Hematopoietic multipotent progenitor cell (in vitro differentiated cells): ENCODE data around the gene MZB1. TPM values are rescaled to one million over a fixed set of nuclear protein-coding genes. Genes with fewer than 3 reads are reported as not detected.

ENCODE experiments used
- DNase-seq, 3 donors: peaks; one replicate each; pipeline ENCODE4 v3.0.0-alpha.2; 2011 to 2015; ENCODE audit warnings: low read depth in 2 of 3, low spot score in 2 of 3
- total RNA-seq: library from RNA; depleted of rRNA; stranded (reverse); fragments of >200 nt; gene quantifications from one replicate; pipeline ENCODE4 v1.2.3, GENCODE V29; 2012

Gene MZB1
- total RNA-seq: 90.8 TPM

DNA sequence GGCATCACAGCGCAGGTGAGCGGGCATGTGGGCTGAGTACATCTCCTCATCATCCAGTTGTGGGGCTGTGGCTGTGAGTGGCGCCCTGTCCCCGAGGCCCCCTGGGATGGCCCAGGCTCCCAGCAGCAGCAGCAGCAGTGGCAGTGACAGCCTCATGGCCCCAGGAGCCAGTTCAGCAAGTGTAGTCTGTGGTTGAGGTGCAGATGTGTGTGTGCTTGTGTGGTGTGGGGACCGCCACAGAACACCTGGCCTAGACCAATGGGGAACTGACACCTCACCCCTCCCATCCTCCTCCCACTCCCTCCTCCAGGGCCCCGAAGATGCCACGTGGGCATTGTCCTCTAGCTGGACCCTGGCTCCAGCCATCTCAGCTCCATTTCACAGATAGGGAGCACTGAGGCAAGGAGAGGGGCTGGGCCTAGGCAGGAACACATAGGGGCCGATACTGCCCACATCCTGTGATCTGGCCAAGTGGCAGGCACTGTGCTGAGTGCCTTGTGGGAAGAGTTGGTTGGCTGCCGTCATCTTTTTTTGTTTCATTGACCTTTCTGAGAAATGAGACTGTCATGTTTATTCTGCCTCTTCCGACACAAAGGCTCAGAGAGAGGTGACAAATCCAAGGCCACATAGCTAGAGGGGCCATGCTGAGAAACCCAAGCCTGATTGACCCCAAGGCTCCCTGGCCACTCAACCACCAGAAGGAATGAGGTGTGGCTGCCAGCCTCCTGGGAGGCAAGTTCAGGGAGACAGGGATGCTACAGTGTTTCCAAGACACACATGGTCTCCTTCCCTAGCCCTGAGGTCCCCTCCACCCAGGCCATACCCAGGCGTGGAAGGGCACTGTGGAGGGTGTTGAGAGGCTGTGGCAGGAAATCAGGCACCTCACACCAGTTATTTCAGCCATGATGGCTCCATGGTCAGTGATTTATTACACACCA lies at the start of gene MZB1:
TSS of gene MZB1 (minus strand) at position 213 of the 938 bp plus-strand sequence. CDS start at position 156, 57 bp downstream.
- DNase-seq: peak in 2 of 3 donors; percentile 79 to 90

GRCh38 chr5:139439013-139439903 lies 49.5 kb upstream of the MZB1 start, which contains the start of gene DNAJC18:
DNAJC18 (minus strand) TSS chr5:139439525; CDS start chr5:139439445, 80 bp downstream.
- DNase-seq: peak; percentile 65 to 91 (median 88)

DNA sequence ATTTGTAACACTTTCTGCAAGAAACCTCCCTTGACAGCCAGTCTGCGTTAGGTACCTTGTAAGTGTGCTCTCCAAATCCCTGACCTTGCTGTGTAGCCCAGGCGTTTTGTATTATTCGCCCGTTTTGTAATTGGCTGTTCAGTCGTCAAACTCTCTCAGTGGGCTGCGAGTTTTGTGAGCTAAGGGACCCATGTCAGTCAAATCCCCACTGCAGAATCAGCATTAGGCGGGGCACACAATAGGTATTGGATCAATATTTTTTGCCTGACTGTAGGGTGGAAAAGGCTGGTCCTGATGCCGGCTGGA lies 48.9 kb upstream of the MZB1 start:
- no peak for DNase-seq

DNA sequence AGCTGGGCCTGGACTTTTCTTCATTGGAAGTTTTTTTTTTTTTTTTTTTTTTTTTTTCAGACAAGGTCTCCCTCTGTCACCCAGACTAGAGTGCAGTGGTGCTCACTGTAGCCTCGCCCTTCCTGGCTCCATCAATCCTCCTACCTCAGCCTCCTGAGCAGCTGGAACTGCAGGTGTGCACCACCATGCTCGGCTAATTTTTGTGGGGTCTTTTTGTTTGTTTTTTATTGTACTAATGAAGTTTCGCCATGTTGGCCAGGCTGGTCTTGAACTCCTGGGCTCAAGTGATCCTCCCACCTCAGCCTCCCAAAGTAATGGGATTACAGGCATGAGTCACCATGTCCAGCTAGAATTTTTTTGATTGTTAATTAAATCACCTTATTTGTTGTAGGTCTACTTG lies 46.0 kb upstream of the MZB1 start:
- DNase-seq: no peak

- no peak for DNase-seq
Observed at GRCh38 chr5:139431706-139432105, 42.0 kb upstream of the MZB1 start.

GRCh38 chr5:139430015-139430414 lies 40.3 kb upstream of the MZB1 start:
- DNase-seq: no peak

DNA sequence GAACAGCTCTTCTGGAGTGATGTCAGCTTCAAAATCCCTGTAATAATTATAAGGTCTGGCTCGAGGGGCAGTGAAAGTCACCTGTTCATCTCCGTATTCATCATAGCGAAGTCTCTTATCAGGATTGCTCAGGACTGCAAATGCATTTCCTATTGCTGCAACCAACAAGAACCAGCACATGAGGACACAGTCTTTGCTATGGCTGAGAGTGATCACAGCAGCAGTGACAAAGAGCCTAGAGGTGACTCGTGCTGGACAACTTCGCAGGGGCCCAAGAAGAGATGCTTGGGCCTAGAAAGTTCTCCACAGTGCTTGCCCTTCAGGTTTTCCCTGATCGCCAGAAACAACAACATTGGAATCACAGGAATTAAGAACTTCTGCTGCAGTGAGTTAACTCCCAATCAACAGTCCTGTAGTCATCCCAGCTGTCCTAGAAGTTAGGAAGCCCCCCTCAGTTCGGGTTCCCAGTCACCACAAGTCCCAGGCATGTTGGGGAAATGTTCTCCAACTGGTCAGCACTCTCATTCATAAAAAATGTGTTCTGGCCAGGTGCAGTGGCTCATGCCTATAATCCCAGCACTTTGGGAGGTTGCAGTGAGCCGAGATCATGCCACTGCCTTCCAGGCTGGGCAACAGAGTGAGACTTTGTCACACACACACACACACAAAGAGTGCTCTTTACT lies 36.6 kb upstream of the MZB1 start:
- DNase-seq: peak in 1 of 3 donors; percentile 41

GRCh38 chr5:139425497-139425896 lies 35.8 kb upstream of the MZB1 start:
- DNase-seq: no peak

DNA sequence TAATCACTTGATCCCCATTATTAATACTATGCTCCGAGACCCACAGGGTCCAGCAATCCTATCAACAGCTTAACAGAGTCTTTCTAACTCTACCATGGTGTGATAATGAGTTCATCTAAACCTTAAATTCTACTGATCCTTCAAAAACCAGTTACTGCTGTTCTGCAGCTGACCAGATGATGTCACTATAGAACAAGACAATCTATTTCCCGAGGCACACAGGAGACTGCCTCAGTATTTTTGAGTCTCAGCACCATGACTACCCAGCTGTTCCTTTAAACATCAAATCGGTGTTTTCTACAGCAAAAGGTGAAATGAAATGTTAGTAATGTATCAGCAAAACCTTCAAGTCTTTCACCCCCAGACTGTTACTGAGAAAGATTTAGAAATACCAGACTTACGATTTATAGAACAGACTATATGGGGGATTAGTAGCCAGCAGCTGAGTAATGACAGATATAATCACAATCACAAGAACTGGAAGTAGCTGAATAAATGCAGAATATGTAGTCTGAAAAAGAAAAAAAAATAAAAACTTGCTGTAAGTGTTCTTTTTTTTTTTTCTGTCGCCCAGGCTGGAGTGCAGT lies 32.7 kb upstream of the MZB1 start:
- peak; percentile 41 to 89 (median 73) for DNase-seq

- DNase-seq: peak in 1 of 3 donors; percentile 17
Observed at GRCh38 chr5:139419226-139420192, 29.8 kb upstream of the MZB1 start.

DNA sequence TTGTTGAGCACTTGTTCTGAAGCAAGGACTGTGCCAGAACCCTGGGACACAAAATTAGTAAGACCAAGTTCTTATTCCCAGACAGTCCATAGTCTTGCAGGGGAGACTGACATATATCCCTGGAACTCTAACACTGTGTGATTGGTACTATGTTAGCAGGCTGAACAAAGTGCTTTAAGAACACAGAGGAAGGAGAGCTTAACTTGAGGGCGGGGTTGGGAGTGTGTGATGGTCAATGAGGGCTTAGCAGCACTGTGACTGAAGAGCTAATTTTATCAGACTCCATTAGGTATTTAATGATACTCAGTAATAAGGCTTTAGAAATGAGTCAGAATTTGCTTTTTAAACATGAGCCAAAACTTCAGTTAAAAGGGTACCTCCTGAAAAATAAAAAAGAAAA lies 29.1 kb upstream of the MZB1 start:
- DNase-seq: no peak

DNA sequence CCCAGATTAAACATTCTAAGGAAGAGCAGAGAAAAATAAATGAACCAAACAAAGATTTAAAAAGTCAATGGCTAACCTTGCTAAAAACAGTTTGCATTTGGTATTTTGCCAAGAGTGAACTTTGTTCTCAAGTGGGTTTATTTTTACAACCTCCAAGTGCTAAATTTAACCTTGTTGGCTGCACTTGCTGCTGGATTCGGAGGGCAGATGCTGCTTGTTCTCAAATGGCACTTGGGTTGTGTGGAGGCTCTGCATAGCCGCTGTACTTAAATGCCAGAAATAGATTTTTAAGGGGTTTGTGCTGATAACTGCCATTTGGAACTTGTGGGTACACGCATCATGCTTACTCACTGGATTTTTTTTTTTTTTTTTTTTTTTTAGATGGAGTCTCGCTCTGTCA lies 27.5 kb upstream of the MZB1 start:
- peak in 1 of 3 donors; percentile 68 for DNase-seq

DNA sequence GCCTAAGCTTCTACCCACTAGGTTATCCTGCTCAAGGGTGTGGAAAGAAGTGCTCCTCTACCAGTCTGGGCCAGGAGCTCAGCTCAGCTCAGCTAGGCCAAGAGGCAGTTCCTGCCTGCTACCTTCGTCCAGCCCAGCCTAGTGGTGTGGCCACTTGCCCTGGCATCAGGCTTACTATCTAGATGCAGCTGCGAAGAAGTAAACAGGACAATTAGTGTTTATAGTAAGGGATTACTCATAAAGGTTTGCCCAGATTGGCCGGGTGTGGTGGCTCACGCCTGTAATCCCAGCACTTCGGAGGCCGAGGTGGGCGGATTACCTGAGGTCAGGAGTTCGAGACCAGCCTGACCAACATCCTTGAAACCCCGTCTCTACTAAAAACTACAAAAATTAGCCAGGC lies 26.9 kb upstream of the MZB1 start:
- DNase-seq: no peak

DNA sequence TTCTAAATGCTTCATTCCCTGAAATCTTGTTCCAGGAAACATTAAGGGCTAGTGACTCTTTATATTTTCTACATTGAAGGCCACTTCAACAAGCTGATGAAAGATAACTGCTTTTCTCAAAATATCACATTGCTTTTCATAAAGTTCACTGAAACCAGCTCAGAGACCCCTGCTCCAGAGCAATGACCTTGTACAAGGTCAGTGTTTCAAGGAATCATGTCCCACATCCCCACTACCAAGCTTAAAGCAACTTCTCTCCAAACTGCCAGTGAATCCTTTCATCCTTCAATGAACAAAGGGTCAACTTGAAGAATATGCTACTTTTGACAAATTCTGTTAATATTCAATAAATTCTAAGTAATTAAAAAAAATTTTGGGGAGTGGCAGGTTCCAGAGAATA lies 26.2 kb upstream of the MZB1 start:
- no peak for DNase-seq

DNA sequence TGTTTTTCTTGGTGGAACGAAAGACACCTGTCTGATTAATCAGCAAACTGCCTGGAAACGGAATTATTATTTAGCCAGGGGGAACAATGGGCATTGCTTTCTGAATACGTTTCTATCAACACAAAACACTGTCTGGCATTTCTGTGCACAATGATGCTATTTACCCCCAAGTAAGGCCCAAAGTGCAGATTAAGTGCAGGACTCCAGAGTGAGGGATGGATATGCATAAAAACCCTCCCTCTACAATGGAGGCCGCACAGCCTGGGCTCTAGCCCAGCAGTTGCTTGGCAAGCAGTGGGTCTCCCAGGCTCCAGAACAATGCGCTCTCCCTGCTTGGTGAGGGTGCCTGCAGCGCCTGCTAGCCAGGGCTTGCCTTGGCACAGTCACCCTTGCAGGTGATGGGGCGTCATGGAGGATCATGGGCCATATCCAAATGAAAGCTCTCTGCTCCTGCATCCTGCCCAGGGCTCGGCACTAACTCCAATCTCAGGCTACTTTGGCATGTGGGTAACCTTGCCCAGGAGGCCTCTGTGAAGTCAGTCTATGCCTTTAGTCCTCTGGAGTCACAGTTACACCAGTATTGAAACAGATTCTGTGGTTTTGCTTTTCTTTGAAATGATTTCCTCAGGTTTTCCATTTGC lies 25.6 kb upstream of the MZB1 start:
- DNase-seq: no peak

DNA sequence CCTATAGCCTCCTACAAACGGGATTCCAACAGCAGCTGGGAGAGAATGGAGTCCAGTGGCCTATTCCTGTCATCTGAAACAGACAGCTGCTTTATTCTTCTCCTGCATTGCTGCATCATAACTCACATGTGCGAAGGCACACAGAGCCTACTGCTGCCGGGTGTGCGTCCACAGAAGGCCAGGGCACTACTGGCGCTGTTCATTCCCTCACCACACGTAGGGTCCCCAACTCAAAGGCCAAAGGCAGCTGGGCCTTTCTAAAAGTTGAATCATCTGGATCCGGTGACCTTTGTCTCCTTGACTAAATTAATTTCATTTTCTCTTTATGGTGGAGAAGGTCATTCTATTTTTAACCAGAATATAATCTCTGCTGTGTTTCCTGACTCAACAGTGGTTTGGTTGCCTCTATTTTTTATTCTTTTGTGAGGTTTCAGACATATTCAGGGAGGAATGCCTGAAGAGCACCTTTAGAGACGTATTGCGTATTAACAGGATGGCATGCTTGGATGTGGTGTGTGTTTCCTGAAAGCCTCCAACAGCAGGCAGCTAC lies 24.9 kb upstream of the MZB1 start:
- no peak for DNase-seq

DNA sequence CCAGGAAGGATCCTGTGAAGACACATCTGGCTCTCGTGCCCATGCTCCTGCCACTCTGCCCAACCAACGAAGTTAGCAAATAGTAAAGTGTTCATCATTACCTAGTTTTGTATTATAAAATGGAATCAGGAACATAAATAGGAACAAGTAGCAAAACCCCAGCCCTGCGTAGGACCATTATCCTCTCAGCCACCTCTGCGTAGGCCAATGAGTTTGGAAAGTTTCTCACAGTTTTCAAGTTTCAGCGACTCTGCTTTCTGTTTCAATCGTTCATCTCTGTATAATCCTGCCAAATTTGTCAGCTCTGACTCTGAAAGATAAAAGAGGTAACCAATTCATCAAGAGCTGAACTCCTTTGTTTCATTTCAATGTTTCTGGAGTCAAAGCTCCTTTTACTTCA lies 24.2 kb upstream of the MZB1 start:
- no peak for DNase-seq

GRCh38 chr5:139413153-139413552 lies 23.4 kb upstream of the MZB1 start:
- DNase-seq: no peak
